Right kidney (tissue), 1 donor: ENCODE measurements around the gene ASCC3.
"Not testable (repeated sequence)": the region's sequence is repeated elsewhere in the genome, so short reads cannot be mapped to it uniquely, and the experiment has no call there.

Source experiments
- DNase-seq: peaks from one replicate; pipeline ENCODE4 v3.0.0-alpha.2; 2016

The ASCC3 gene

DNA sequence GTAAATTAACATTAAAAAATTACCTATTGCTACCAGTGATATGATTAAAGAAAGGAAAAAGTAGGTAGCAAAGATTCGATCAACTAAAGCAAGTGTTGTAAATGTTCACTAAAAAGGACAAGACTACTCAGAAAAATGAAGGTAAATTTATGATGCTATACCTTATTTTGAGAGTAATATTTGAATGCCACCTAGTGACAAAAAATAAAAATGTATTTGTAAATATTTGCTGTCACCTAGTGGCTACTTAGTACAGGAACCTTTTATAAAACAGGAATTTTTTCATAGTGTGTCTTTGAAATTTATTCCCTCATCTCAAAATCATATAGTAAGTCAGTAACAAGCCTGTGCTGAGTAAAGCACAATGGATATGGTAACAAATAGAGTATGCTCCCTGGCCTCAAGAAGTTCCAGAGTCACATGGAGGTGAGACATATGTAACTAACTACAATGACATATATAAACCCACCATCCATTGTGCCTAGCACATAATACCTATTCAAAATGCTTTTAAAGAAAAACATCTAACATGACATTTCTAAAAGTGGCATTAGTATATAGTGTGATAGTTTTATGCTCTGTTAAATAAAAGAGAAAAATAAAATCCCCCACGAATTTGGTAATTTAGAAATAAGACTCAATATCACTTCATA, 223.3 kb downstream of the ASCC3 start:
- DNase-seq, result no peak

DNA sequence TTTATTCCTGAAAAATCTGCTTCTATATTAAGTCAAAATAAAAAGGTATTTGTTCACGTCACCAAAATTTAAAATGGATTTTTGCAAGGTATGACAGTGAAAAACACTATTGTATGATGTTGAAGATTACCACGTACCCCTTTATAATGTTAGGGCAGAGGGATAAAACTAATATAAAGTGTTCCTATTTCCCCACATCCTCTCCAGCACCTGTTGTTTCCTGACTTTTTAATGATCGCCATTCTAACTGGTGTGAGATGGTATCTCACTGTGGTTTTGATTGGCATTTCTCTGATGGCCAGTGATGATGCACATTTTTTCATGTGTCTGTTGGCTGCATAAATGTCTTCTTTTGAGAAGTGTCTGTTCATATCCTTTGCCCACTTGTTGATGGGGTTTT, 240.0 kb downstream of the ASCC3 start:
- not testable (repeated sequence) for DNase-seq

DNA sequence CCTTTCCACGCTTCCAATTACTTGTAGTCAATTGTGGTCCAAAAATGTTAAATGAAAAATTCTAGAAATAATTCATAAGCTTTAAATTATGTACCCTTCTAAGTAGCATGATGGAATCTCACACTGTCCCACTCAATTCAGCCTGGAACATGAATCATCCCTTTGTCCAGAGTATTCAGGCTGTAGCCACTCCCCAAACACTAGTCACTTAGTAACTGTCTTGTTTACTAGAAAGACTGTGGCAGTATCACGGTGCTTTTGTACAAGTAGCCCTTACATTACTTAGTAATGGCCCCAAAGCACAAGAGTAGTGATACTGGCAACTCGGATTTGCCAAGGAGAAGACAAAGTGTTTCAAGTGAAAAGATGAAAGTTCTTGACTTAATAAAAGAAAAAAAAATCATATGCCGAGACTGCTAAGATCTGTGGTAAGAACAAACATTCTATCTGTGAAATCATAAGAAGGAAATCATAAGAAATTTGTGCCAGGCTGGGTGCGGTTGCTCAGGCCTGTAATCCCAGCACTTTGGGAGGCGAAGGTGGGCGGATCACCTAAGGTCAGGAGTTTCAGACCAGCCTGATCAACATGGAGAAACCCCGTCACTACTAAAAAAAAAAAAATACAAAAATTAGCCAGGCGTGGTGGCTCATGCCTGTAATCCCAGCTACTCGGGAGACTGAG, 247.9 kb downstream of the ASCC3 start:
- no peak for DNase-seq

DNA sequence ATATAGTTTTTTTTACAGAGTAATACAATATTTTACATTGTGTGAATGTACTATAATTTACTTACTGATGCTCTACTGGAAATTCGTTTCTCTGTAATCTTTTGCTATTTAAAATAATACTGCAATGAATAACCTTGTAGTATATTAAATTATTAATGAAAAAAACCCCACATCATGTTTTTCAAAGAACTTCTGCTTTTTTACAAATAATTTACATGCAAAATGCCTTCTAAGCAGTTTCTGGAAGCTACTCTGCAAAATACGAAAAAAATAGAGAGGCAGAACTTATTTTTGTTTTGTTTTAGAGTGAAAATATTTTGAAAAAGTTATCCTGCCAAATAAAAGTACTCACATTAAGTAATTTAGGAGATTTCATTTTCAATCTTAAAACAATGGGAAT, 250.6 kb downstream of the ASCC3 start:
- no peak for DNase-seq

DNA sequence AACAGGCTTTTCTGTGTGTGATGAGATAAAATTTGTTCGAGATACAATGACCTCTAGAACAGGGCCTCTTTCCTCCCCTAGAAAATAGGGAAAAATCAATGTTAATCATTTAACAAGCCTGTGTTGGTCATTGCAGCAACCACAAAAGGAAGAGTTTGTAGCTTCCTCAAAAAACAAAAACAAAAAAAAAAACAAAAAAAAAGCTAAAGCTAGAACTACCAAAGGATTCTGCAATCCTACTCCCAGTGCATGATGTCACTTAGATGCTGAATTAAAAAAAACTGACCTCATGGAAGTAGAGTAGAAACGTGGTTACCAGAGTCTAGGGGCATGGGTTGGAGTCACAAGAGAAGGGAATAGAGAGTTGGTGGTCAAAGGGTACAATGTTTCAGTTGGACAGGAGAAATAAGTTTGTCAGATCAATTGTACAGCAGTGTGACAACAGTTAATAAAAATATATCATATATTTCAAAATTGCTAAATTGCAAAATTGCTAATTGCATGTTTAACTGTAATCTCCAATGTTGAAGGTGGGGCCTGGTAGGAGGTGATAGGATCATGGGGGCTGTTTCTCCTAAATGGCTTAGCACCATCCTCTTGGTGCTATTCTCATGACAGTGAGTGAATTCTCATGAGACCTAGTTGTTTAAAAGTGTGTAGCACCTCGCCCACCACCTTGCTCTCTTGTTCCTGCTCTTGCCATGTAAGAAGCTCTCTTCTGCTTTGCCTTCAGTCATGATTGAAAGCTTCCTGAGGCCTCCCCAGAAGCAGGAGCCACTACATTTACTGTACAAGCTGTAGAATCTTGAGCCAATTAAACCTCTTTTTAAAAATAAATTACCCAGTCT, 253.0 kb downstream of the ASCC3 start:
- DNase-seq, result no peak

DNA sequence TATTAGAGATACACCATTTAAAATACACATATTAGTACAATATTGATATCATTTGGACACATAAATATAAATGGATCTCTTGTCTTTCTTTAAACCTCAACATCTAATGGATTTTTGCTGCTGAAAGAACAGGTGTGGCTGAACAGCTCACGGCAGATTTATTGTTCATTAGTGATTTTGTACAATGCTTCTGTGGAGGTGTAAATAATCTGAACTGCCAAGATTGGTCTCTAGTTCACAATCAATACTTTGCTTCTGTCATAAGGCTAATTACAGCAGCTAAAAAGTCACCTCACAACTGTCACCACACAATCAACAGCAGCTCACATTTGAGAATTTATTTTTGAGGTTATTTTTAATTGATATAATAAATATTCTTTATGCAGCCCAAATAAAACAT, 254.4 kb downstream of the ASCC3 start:
- no peak for DNase-seq

DNA sequence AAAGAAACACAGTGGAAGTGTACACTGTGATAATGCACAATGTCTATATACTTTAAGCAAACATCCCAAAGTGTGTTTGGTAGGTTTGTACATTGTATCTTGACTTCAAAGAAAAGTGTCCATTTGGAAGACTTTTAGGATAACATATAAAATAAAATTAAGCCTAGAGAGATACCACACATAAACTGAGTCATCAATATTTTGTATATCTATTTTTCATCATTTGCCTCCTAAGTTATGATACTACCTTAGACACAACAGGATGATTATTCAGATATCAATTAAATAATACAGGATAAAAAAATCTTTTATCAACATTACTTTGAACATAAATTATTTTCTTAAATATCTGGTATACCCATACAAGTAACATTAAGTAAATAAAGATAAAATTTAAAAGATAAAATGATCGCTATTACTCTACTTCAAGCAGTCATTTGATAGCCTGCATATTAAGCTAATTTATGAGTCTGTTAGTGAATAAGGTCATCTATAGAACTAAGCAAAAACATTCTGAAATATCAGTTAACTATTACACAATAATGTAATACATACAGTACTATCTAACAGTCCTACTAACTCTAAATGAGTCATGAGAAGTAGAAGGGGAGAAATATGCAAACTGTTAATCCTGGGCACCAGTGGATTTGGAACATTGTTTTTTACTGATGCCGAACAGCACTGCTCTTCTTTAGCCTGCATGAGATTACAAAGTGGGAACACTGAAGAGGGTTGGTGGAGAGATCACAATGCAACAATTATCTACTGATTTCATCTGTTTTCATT, 258.0 kb downstream of the ASCC3 start:
- no peak for DNase-seq

DNA sequence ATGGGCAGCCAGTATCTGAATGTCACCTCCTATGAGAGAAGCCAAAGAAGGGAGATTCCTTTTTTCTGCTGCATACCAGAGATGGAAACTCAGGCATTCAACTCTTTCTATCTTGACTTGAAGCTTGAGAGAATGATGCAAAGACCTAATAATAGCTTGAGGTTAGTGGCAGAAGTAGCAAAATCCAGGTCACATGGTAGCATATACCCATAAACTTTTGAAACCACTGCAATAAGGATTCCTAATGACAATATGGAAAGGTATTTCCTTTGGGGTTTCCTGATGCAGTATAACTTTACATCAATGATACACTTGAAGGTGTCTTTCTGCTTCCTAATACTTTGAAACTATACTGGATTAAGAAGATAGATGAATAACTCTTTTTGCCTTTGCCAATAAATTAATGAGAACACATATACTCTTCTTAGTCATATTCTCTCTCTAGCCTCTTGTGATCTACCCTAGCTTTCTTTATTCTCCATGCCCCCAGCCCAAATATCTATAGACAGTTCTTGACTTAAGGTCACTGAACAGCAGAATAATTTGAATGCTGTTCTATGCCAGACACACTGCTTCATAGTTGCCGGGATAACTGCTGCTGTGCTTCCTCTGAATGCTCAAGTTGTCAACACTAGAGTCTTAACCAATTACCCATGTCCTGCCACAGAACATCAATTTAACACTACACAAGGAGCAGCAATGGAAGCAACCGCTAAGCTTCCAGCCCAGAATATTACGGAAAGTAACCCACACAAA, 260.9 kb downstream of the ASCC3 start:
- no peak for DNase-seq

DNA sequence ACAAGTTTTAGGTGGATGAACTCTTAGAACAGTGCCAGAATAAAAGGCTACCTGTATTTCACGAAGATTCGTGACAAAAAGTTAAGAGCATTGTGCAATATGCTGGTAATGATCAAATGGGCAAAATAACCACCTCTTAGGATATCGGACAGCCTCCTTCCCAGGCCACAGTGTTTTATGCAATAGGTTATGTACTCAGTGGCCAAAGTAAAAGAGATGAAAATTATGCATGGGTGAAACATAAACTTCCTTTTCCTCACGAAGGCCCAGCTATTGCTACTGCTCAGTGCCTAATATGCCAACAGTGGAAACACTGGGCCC, 262.8 kb downstream of the ASCC3 start:
- no peak for DNase-seq

DNA sequence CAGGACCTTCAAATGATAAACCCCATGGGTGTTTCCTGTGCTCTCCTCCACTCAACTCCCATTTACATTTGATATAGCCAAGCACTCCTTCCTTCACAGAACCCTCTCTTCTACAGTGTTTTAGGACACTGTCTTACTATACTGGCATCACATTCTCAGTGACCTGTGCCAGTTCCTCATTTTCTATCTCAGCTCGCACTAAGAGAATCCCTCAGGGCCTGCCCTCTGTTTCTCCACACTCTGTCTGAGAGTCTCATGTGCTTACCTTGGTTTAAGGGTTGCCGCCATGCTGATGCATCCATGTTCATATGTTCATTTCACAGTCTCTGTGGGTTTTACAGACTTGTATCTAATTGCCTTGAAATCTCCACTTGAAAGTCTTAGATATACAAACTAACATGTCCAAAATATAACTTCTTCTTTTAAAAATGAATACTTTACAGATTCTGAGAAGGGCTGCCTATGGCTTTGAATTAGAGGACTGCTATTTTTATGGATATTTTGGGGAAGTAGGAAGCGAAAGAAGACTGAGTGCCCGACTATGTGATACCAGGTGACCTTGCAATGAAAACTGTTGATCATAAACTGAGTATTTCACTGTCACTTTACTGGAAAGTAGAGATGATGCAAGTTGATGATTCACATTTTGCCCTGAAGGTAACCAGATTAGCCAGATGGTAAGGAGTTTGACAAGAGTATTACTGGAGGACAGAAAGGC, 263.3 kb downstream of the ASCC3 start:
- no peak for DNase-seq

DNA sequence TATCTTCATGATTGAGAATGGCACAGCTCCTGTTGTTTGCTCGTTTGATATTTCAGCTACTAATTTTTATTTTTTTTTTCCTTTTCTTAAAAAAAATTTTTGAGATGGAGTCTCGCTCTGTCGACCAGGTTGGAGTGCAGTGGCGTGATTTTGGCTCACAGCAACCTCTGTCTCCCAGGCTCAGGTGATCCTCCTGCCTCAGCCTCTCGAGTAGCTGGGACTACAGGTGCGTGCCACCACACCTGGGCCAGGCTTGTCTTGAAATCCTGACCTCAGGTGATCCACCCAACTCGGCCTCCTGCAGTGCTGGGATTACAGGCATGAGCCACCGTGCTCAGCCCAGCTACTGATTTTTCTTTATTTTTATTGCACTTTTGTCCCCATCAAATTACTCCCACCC, 266.2 kb downstream of the ASCC3 start:
- no peak for DNase-seq

DNA sequence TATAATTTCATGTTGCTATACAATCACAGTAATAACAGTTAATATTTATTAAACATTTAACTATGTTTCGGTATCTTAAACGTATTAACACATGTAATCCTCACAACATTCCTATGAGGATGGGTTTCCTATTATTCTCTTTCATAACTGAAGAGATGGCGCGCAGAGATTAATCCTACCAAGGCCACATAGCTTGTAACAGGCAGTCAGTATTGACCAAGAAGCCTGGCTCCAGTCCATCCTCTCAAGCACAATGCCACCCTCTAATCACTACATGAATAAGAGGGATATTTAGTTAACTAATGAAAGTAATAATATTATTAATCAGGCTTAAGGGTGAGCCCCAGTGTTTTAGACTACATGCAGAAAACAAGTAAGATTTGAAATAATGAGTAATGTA, 266.7 kb downstream of the ASCC3 start:
- DNase-seq, result no peak

DNA sequence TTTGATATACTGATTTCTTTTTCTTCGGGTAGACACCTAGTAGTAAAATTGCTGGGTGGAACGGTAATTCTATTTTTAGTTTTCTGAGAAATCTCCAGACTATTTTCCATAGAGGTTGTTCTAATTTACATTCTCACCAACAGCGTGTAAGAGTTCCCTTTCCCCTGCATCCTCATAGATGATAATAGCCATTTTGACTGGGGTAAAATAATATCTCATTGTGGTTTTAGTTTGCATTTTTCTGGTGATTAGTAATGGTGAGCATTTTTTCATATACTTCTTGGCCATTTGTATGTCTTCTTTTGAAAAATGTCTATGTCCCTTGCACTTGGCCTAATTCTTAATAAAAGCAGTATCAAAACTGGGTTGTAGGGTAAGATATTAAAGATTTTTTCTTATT, 267.5 kb downstream of the ASCC3 start:
- DNase-seq, result no peak

DNA sequence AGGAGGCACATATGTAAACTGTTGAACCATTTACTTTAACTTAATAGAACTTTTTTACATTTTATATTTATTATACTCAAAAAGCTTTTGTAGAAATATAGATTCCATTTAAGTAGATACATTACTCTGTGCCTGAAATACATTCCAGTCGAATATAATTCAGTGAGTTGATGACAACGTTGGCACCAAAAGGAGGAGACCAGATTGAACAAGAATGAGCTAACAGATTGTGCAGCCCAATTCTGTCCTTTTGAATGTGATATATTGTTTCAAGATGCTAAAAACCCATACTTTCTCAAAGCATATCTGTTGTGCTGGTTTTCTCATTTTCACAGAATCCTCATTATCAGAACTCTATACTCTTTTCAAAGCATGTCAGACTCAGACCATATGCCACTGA, 269.0 kb downstream of the ASCC3 start:
- DNase-seq, result no peak

DNA sequence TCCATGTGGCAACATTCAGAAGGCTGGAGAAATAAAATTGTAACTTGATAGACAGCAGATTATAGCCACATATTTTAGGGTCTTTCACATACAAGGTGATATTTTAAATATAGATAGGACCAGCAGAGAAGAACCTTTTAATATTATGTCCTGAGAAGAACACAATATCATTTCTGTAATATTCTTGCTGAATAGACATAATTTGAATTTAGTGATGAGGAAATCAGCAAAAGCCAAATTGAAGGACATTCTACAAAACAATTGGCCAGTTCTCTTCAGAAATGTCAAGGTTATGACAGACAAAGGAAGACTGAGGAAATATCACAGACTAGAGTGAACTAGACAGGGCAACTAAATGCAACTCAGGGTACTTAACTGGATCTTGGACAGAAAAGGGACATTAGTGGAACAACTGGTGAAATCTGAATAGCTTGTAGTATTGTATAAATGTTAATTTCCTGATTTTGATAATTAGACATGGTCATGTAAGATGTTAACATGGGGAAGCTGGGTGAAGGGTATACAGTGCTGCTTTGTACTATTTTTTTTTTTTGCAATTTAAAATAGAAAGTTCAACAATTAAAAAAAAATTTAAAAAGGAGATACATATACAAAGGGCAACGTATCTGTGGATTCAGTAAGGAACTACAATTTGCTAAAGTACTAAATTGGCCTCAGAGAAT, 281.9 kb downstream of the ASCC3 start:
- no peak for DNase-seq

DNA sequence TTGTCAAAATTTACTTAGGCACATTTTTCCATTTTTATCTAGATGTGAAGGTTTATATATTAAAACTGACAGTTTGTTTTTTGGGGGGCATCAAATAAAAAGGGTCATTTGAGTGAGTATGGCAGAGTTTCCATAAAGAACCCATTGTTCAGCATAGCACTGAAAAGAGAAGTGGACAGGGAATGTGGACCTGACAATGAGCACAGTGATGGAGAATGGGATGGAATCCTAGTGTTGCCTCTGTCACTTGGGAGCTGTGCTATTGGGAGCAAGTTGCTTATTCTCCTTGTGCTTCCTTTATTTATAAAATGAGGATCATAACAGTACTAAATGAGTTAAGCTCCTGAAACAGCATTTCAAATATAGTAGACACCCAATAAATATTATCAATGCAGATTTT, 285.7 kb downstream of the ASCC3 start:
- DNase-seq, result no peak

DNA sequence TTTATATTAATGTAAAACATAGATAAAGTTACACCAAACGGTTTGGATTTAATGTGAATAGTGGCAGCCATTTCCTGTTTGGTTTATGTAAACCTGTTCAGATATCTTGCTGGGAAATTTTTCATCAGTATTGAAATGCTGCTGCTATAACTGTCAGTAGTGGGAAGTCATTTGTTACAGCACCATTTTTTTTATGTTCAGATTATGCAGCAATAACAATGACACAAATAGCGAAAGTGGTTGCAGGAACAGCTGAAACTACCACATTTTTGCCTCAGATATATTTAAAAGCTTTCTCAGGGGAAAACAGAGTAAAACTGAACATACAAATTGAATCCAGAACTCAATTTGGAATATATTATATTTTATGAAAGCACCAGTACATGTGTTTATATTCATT, 287.6 kb downstream of the ASCC3 start:
- no peak for DNase-seq

DNA sequence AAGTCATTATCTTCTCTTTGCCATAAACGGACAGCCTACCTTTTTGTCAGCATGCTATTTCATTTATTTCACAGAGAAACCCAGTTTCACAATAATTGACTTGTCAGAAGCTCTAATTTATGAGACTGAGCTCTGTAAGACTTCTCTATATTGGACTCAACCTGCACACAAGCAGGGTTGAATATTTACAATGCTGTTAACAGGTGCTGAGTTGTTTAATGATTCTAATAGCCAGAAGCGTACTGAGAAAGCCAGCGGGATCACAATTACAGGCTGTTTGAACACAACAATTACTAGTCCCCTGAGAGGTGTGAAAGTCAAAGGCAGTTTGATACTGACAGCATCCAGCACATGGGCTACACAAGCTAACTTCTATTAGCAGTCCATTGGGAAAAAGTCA, 288.2 kb downstream of the ASCC3 start:
- no peak for DNase-seq

DNA sequence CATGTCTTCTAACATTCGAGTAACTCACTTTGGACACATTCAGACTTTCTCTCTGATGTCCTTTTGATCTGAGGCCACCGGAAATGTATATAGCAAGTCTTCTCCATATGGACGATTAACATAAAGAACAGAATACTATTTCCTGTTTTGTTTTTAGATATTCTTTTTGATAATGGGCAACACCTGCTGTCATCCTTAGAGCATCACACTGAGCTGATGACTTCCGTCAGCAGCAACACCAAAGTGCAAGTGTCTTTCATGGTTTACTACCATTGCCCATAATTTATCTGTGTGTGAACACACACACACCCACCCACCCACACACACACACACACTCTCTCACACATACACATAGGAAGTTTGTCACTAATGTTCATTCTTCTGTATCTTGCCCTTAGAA, 303.7 kb downstream of the ASCC3 start:
- no peak for DNase-seq

DNA sequence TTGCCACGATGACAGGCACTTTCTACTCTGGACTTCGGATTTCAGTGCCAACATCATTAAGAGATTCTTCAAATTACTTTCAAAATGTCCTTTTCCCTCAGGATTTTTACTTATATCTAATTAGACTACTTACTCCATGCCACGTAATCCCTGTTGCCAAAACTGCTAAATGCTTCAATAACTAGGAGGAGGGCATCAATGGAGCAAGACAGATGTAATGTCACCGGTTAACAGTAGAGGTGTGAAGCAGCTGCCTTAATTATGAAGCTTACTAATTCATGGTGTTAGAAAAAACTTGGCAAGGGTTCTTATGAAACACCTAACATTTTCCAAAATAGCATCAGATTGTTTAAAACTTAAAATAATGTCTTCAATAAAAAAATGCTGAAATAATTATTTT, 305.2 kb downstream of the ASCC3 start:
- DNase-seq, result no peak

DNA sequence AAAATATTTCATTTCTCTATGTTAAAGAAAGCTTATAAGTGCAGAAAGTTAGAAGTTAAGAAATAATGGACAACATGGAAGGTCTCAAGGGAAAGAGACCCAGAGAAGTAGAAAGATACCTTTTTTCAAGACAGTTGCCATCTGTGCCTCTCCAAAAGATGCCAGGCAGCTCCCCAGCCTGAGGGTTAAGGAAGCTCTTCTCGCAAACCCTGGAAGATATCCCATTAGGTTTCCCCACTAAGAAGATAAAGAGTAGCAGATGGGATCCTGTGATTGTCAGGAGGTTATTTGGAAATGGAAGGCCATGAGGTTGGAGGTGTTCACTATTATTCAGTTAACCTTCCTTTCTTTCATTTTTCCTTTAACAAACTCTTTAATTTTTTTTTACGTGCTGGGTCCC, 306.3 kb downstream of the ASCC3 start:
- no peak for DNase-seq
